ENCODE data around the gene SLC7A6. TPM values are rescaled to one million over a fixed set of nuclear protein-coding genes. Genes with fewer than 3 reads are reported as not detected.

The SLC7A6 gene
- total and polyA plus RNA-seq, 2 of the 13 experiments (the other 11 are each of a cell fraction or from before 2014, with no cell fraction given): 35.8 to 70.8 TPM

GRCh38 chr16:68244903-68245853 lies 19.1 kb upstream of the SLC7A6 start, which contains the start of gene PLA2G15 (continued):
- TF ChIP-seq SOX13 (IDR thresholded peaks at IDR 0.05) (no peak), SOX13 (CRISPR knock-in tag; conservative IDR thresholded peaks at IDR 0.05 in 1 of 2, IDR thresholded peaks at IDR 0.05 in 1 of 2) (peak in 1 of 2 experiments; percentile 14; a peak in 1 of 4 replicates), FOXK2 (IDR thresholded peaks at IDR 0.05) (0 out of 2 replicates have a peak, but pooled peaks have one; percentile 40), HMGXB3 (CRISPR knock-in tag; IDR thresholded peaks at IDR 0.05; ENCODE audit: borderline replicate concordance) (no peak), ZNF709 (CRISPR knock-in tag; IDR thresholded peaks at IDR 0.05) (peak; percentile 68; the same call in 1 of the 2 replicates), SIX4 (CRISPR knock-in tag; IDR thresholded peaks at IDR 0.05) (no peak; the same call in 1 of the 2 replicates), ZBTB7A (CRISPR knock-in tag; IDR thresholded peaks at IDR 0.05) (peak; percentile 77), ZNF362 (CRISPR knock-in tag; IDR thresholded peaks at IDR 0.05; ENCODE audit: borderline replicate concordance) (0 out of 2 replicates have a peak, but pooled peaks have one; percentile 48), ZKSCAN5 (CRISPR knock-in tag; IDR thresholded peaks at IDR 0.05) (no peak; the same call in 1 of the 2 replicates), MBNL3 (CRISPR knock-in tag; conservative IDR thresholded peaks at IDR 0.05) (no peak), FOXC1 (CRISPR knock-in tag; IDR thresholded peaks at IDR 0.05; ENCODE audit: borderline replicate concordance) (0 out of 2 replicates have a peak, but pooled peaks have one; percentile 39), DMTF1 (CRISPR knock-in tag; IDR thresholded peaks at IDR 0.05) (no peak), TFDP2 (CRISPR knock-in tag; IDR thresholded peaks at IDR 0.05) (peak; percentile 81)
